Measurements from ENCODE around the gene PHF21B.
A peak's percentile ranks its signal among the peaks of the same experiment; 100 is the strongest.
"Not testable (repeated sequence)": the region's sequence is repeated elsewhere in the genome, so short reads cannot be mapped to it uniquely, and the experiment has no call there.

PHF21B gene

GRCh38 chr22:45009606-45010531, at the start of gene PHF21B:
TSS of gene PHF21B (minus strand) at chr22:45010005. CDS start at chr22:45009549, 456 bp downstream.
- Histone ChIP-seq H3K9ac (ENCODE audit: low read length) (peak within 1 kb of the TSS; percentile 91), H3K27me3 (ENCODE audit: control insufficient read depth, insufficient read depth, low read length) (no peaks in the 10 kb centered on the region), H3K27ac (ENCODE audit: low read depth, low read length) (peak within 1 kb of the TSS; percentile 91), H3K36me3 (ENCODE audit: control insufficient read depth, insufficient read depth, low read length) (peaks cover 8% of the 10 kb centered on the region), H3K4me1 (ENCODE audit: control insufficient read depth, insufficient read depth, low read length) (peaks cover 29% of the 10 kb centered on the region), H3K9me3 (ENCODE audit: control insufficient read depth, insufficient read depth, low read depth, low read length) (no peaks in the 10 kb centered on the region), H3K4me3 (ENCODE audit: low read depth, low read length) (peak within 1 kb of the TSS; percentile 95)

- H3K9me3 ChIP-seq (ENCODE audit: control insufficient read depth, insufficient read depth, low read depth, low read length): no peaks in the 10 kb centered on the region
- H3K27me3 ChIP-seq (ENCODE audit: control insufficient read depth, insufficient read depth, low read length): no peaks in the 10 kb centered on the region
- peaks cover 4% of the 10 kb centered on the region for H3K4me1 ChIP-seq (ENCODE audit: control insufficient read depth, insufficient read depth, low read length)
- H3K36me3 ChIP-seq (ENCODE audit: control insufficient read depth, insufficient read depth, low read length): no peaks in the 10 kb centered on the region
- H3K9ac ChIP-seq (ENCODE audit: low read length): no peak overlapping the region
- H3K4me3 ChIP-seq (ENCODE audit: low read depth, low read length): no peak overlapping the region
- H3K27ac ChIP-seq (ENCODE audit: low read depth, low read length): no peak overlapping the region
Observed at GRCh38 chr22:45059296-45059695, 49.5 kb upstream of the PHF21B start.

- H3K4me1 ChIP-seq (ENCODE audit: control insufficient read depth, insufficient read depth, low read length): peaks cover 12% of the 10 kb centered on the region
- H3K9ac ChIP-seq (ENCODE audit: low read length): no peak overlapping the region
- no peak overlapping the region for H3K4me3 ChIP-seq (ENCODE audit: low read depth, low read length)
Observed at GRCh38 chr22:45058622-45058912, 48.8 kb upstream of the PHF21B start.

GRCh38 chr22:45055936-45056335, 46.1 kb upstream of the PHF21B start:
- Histone ChIP-seq H3K27ac (ENCODE audit: low read depth, low read length) (no peak overlapping the region), H3K9ac (ENCODE audit: low read length) (no peak overlapping the region), H3K4me1 (ENCODE audit: control insufficient read depth, insufficient read depth, low read length) (peaks cover 32% of the 10 kb centered on the region), H3K27me3 (ENCODE audit: control insufficient read depth, insufficient read depth, low read length) (no peaks in the 10 kb centered on the region), H3K4me3 (ENCODE audit: low read depth, low read length) (no peak overlapping the region), H3K36me3 (ENCODE audit: control insufficient read depth, insufficient read depth, low read length) (no peaks in the 10 kb centered on the region), H3K9me3 (ENCODE audit: control insufficient read depth, insufficient read depth, low read depth, low read length) (no peaks in the 10 kb centered on the region)

More at GRCh38 chr22:45058622-45058912, 48.8 kb upstream of the PHF21B start:
- no peaks in the 10 kb centered on the region for H3K27me3 ChIP-seq (ENCODE audit: control insufficient read depth, insufficient read depth, low read length)
- no peaks in the 10 kb centered on the region for H3K36me3 ChIP-seq (ENCODE audit: control insufficient read depth, insufficient read depth, low read length)
- H3K9me3 ChIP-seq (ENCODE audit: control insufficient read depth, insufficient read depth, low read depth, low read length): no peaks in the 10 kb centered on the region
- no peak overlapping the region for H3K27ac ChIP-seq (ENCODE audit: low read depth, low read length)

- peak overlapping the region; percentile 91 for H3K27ac ChIP-seq (ENCODE audit: low read depth, low read length)
- peak overlapping the region; percentile 69 for H3K9ac ChIP-seq (ENCODE audit: low read length)
- H3K4me3 ChIP-seq (ENCODE audit: low read depth, low read length): 0 out of 2 replicates have a peak overlapping the region, but pooled peaks have one; percentile 18
- H3K4me1 ChIP-seq (ENCODE audit: control insufficient read depth, insufficient read depth, low read length): peaks cover 50% of the 10 kb centered on the region
- no peaks in the 10 kb centered on the region for H3K9me3 ChIP-seq (ENCODE audit: control insufficient read depth, insufficient read depth, low read depth, low read length)
- 0 out of 2 replicates have a peak, but pooled peaks cover 4% of the 10 kb centered on the region for H3K27me3 ChIP-seq (ENCODE audit: control insufficient read depth, insufficient read depth, low read length)
- H3K36me3 ChIP-seq (ENCODE audit: control insufficient read depth, insufficient read depth, low read length): no peaks in the 10 kb centered on the region
Observed at GRCh38 chr22:45053571-45053970, 43.8 kb upstream of the PHF21B start.

GRCh38 chr22:45053094-45053493, 43.3 kb upstream of the PHF21B start:
- H3K4me3 ChIP-seq (ENCODE audit: low read depth, low read length): peak overlapping the region; percentile 20; the same call in 1 of the 2 replicates
- H3K36me3 ChIP-seq (ENCODE audit: control insufficient read depth, insufficient read depth, low read length): no peaks in the 10 kb centered on the region
- H3K9me3 ChIP-seq (ENCODE audit: control insufficient read depth, insufficient read depth, low read depth, low read length): no peaks in the 10 kb centered on the region
- H3K27ac ChIP-seq (ENCODE audit: low read depth, low read length): peak overlapping the region; percentile 91
- H3K4me1 ChIP-seq (ENCODE audit: control insufficient read depth, insufficient read depth, low read length): peaks cover 48% of the 10 kb centered on the region
- H3K9ac ChIP-seq (ENCODE audit: low read length): peak overlapping the region; percentile 69
- H3K27me3 ChIP-seq (ENCODE audit: control insufficient read depth, insufficient read depth, low read length): 0 out of 2 replicates have a peak, but pooled peaks cover 4% of the 10 kb centered on the region

GRCh38 chr22:45052665-45053064, 42.9 kb upstream of the PHF21B start:
- not testable (repeated sequence) for H3K9me3 ChIP-seq (ENCODE audit: control insufficient read depth, insufficient read depth, low read depth, low read length); H3K36me3 ChIP-seq (ENCODE audit: control insufficient read depth, insufficient read depth, low read length); H3K27me3 ChIP-seq (ENCODE audit: control insufficient read depth, insufficient read depth, low read length)
- peak overlapping the region; percentile 69 for H3K9ac ChIP-seq (ENCODE audit: low read length)
- H3K4me1 ChIP-seq (ENCODE audit: control insufficient read depth, insufficient read depth, low read length): peaks cover 47% of the 10 kb centered on the region
- H3K27ac ChIP-seq (ENCODE audit: low read depth, low read length): peak overlapping the region; percentile 91
- peak overlapping the region; percentile 20; the same call in 1 of the 2 replicates for H3K4me3 ChIP-seq (ENCODE audit: low read depth, low read length)

GRCh38 chr22:45051946-45052345, 42.1 kb upstream of the PHF21B start:
- Histone ChIP-seq H3K4me3 (ENCODE audit: low read depth, low read length) (no peak overlapping the region), H3K27me3 (ENCODE audit: control insufficient read depth, insufficient read depth, low read length) (0 out of 2 replicates have a peak, but pooled peaks cover 4% of the 10 kb centered on the region), H3K9me3 (ENCODE audit: control insufficient read depth, insufficient read depth, low read depth, low read length) (0 out of 2 replicates have a peak, but pooled peaks cover 2% of the 10 kb centered on the region), H3K9ac (ENCODE audit: low read length) (peak overlapping the region; percentile 64), H3K27ac (ENCODE audit: low read depth, low read length) (peak overlapping the region; percentile 26; the same call in 1 of the 2 replicates), H3K36me3 (ENCODE audit: control insufficient read depth, insufficient read depth, low read length) (no peaks in the 10 kb centered on the region), H3K4me1 (ENCODE audit: control insufficient read depth, insufficient read depth, low read length) (peaks cover 47% of the 10 kb centered on the region)

GRCh38 chr22:45051419-45051818, 41.6 kb upstream of the PHF21B start:
- Histone ChIP-seq H3K27ac (ENCODE audit: low read depth, low read length) (no peak overlapping the region), H3K4me3 (ENCODE audit: low read depth, low read length) (no peak overlapping the region), H3K4me1 (ENCODE audit: control insufficient read depth, insufficient read depth, low read length) (peaks cover 47% of the 10 kb centered on the region), H3K36me3 (ENCODE audit: control insufficient read depth, insufficient read depth, low read length) (no peaks in the 10 kb centered on the region), H3K27me3 (ENCODE audit: control insufficient read depth, insufficient read depth, low read length) (0 out of 2 replicates have a peak, but pooled peaks cover 4% of the 10 kb centered on the region), H3K9ac (ENCODE audit: low read length) (no peak overlapping the region), H3K9me3 (ENCODE audit: control insufficient read depth, insufficient read depth, low read depth, low read length) (0 out of 2 replicates have a peak, but pooled peaks cover 5% of the 10 kb centered on the region)

- no peaks in the 10 kb centered on the region for H3K36me3 ChIP-seq (ENCODE audit: control insufficient read depth, insufficient read depth, low read length)
- H3K27me3 ChIP-seq (ENCODE audit: control insufficient read depth, insufficient read depth, low read length): 0 out of 2 replicates have a peak, but pooled peaks cover 4% of the 10 kb centered on the region
- no peak overlapping the region for H3K4me3 ChIP-seq (ENCODE audit: low read depth, low read length)
- H3K9me3 ChIP-seq (ENCODE audit: control insufficient read depth, insufficient read depth, low read depth, low read length): peaks cover 10% of the 10 kb centered on the region
- peaks cover 25% of the 10 kb centered on the region for H3K4me1 ChIP-seq (ENCODE audit: control insufficient read depth, insufficient read depth, low read length)
- H3K9ac ChIP-seq (ENCODE audit: low read length): no peak overlapping the region
- H3K27ac ChIP-seq (ENCODE audit: low read depth, low read length): no peak overlapping the region
Observed at GRCh38 chr22:45047260-45047659, 37.5 kb upstream of the PHF21B start.

- H3K4me1 ChIP-seq (ENCODE audit: control insufficient read depth, insufficient read depth, low read length): peaks cover 11% of the 10 kb centered on the region
- H3K27me3 ChIP-seq (ENCODE audit: control insufficient read depth, insufficient read depth, low read length): no peaks in the 10 kb centered on the region
- no peaks in the 10 kb centered on the region for H3K36me3 ChIP-seq (ENCODE audit: control insufficient read depth, insufficient read depth, low read length)
- H3K9me3 ChIP-seq (ENCODE audit: control insufficient read depth, insufficient read depth, low read depth, low read length): peaks cover 10% of the 10 kb centered on the region
- H3K9ac ChIP-seq (ENCODE audit: low read length): no peak overlapping the region
- no peak overlapping the region for H3K4me3 ChIP-seq (ENCODE audit: low read depth, low read length)
- H3K27ac ChIP-seq (ENCODE audit: low read depth, low read length): no peak overlapping the region
Observed at GRCh38 chr22:45045208-45045607, 35.4 kb upstream of the PHF21B start.

Data from HUES6 (cell line).